ENCODE results near the gene TMEM185B.
"Not testable (repeated sequence)": the region's sequence is repeated elsewhere in the genome, so short reads cannot be mapped to it uniquely, and the experiment has no call there.

TMEM185B gene

DNA sequence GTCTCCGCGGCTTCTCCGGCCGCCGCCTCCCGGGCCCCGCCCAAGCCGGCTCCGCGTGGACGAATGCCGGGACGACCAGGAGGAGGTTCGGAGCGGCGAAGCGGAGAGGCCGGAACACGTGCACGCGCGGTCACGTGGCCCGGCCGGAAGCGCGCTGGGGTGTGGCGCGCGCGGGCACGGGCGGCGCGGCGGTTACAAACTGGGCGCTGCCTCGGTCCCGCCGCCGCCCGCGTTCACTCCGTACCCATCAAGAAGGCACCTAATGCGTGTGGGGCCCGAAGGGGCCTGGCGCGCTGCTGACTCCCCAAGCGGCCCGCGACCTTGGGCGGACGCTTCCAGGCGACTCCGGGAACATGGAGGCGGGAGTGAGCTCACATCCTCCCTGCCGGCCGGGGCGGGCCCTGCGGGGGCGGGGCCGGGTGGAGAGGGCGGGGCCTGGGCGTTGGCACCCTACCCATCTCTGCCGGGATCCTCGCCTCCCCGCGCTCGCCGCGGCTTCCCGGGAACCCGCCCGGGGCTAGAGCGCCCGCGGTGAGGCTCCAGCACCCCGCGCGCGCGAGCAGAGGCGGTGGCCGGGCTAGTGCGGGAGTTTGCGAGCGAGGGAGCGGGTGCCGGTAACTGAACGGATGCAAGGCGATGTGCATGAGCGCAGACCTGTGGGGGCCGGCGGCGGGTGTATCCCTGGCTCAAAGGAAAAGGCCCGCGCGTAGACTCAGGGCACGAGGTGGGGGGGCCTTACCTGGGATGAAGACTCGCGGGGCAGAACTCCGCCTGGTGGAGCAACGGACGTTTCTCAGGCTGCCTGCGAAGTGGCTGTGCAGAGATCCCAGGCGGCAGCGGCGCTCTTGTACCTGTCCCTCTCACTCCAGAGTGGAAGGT is at the start of gene TMEM185B:
TSS of gene TMEM185B (minus strand) at position 367 of the 879 bp plus-strand sequence. CDS start 424 bp downstream, outside the sequence.
- DNase-seq (ENCODE audit: low read depth) = peak; percentile 85

DNA sequence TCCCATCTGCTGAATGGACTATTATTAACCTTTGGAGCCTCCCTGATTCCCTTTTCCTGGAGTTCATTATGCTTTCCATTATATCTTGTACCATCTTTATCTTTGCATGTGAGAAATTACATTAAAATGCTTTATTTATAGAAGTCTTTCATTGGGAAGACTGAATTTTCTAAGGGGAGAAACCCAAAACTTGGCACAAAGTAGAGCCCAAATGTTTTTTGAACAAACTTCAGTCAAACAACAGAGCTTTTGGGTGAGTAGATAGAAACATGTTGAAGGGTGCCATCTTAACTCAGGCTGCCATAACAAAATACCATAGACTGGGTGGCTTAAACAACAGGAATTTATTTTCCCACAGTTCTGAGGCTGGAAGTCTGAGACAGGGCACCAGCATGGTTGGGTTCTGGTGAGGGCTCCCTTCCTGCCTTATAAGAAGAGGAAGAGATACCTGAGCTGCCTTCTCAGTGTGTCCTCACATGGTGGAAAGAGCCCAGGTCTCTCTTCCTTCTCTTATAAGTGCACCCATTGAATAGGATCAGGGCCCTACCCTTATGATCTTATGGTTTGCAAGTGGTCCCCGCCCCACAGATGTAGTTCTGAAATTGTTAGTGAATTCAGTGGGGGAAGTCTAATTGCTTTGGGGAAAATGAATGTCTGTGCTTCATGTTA is 48.6 kb upstream of the TMEM185B start:
- no peak for DNase-seq (ENCODE audit: low read depth)

DNA sequence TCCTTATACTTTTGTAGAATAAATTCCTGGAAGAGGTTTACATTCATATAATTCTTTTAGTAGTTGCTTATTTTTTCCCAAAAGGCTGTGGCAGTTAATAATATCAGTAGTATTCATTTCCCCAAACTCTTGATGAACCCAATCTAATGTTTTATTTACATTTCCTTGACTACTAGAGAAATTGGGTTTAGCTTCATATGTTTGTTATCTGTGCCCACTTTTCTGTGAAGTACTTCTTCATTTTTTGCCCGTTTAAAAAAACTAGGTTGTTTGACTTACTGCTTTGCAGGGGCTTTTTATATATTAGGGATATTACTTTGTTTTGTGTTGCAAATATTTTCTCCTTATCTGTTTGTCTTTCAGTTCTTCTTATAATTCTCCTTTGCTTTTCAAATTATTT is 46.6 kb upstream of the TMEM185B start:
- no peak for DNase-seq (ENCODE audit: low read depth)

DNA sequence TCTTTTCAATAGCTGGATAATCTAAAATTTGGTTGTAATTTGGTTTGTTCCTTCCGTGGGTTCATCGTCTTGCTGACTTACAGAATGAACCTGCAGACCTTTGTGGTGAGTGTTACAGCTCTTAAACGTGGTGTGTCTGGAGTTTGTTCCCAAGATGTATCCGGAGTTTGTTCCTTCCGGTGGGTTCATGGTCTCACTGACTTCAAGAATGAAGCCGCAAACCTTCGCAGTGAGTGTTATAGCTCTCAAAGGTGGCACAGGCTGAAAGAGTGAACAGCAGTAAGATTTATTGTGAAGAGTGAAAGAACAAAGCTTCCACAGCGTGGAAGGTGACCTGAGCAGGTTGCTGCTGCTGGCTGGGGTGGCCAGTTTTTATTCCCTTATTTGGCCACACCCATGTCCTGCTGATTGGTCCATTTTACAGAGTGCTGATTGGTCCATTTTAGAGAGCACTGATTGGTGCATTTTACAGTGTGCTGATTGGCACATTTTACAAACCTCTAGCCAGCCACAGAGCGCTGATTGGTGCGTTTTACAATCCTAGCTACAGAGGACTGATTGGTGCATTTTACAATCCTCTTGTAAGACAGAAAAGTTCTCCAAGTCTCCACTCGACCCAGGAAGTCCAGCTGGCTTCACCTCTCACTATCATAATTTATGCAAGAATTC is 46.0 kb upstream of the TMEM185B start:
- DNase-seq (ENCODE audit: low read depth) = no peak

DNA sequence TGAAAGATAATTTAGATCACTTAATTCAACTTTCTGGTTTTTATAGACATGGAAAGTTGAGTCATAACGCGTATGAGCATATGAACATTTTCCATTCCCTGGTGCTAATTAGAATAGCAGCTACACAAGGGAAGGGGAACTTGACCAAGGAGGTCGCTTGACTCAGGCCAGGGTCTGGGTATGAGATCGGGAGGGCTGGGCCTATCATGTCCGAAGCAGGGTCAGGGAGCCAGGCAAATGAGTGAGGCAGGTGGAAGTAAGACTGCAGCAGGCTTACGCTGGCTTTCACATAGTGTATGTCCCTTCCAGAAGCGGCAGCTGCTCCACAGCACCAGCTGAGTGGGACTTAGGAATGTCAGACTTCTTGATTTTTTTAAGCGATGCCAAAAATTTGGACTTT is 44.1 kb upstream of the TMEM185B start:
- no peak for DNase-seq (ENCODE audit: low read depth)

DNA sequence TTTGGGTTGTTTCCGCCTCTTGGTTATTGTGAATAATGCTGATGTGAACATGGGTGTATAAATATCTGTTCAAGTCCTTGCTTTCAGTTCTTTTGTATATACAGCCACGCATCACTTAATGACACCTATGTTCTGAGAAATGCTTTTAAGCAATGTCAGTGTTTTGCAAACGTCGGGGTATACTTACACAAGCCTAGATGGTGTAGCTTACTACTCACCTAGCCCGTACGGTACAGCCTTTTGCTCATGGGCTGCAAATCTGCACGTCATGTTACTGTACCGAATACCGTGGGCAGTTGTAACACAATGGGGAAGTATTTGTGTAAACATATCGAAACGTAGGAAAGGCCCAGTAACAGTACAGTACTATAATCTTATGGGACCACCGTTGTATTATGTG is 41.8 kb upstream of the TMEM185B start:
- DNase-seq (ENCODE audit: low read depth) = no peak

DNA sequence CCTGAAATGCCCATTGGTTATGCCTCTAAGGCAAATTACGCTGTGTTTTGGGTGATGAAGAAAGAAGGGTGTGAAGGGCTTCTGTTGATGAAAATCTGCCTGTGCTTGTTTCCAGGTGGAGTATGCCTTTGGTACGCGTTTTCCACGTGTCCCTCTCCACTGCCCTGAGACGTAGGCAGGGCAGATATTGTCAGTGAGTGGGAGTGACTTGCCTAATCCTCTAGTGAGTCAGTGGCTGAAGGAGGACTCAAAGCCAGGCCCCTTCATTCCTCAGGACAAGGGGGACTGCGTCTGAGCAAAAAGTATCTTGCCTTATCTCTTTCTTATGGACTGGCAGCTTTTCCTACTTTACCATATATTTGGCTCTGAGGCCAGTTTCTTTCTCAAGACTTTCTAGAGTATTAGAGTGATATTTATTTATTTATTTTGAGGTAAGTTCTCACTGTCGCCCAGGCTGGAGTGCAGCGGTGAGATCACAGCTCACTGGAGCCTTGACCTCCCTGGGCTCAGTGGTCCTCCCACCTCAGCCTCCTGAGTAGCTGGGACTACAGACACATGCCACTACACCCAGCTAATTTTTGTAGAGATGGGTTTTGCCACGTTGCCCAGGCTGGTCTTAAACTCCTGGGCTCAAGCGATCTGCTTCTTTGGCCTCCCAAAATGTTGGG is 39.7 kb upstream of the TMEM185B start:
- DNase-seq (ENCODE audit: low read depth) = no peak

DNA sequence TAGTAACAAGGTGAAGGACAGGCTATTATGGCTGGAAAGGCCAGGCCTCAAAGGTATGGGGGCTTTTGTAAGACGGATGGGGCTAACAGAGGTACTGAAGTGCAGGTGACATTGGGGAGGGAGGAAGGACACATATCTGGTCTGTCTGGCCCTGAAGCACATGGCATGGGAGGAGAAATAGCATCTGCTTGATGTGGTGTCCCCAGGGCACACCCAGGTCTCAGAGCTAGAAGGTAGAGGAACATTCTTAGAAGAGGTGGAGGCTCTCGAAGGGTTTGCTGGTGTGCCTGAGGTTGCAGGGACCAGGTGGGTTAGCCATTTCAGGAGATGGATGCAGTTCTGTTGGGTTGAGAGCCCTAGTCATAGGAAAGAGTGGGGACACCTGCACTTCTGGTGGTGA is 39.0 kb upstream of the TMEM185B start:
- no peak for DNase-seq (ENCODE audit: low read depth)

DNA sequence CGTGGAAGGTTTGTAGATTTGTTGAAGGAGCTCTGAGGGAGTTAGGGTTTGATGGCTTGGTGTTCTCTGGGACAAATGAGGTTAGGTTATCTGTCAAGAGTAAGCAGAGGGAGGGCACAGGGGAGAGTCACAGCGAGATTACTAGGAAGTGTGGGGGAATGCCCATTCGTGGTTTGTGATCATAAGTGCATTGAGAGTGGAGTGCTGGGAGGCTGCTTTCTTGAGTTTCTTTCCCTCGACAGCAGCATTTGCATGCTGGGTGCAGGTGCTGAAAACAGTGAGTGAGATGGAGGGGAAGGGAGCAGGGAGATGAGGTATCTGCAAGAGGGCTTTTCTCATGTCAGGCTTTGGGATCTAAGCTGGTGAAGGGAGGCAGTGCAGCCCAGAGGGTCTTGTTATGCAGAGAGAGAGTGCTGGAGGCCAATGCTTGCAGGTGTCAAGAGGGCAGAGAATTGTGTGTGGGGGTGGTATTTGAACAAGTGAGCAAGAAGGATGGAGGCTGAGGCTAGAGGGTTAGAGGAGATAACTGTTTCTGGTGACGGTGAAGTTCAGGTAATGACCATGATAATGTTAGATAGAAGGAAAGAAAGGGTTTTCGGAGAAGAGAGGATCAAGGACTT is 38.3 kb upstream of the TMEM185B start:
- no peak for DNase-seq (ENCODE audit: low read depth)

DNA sequence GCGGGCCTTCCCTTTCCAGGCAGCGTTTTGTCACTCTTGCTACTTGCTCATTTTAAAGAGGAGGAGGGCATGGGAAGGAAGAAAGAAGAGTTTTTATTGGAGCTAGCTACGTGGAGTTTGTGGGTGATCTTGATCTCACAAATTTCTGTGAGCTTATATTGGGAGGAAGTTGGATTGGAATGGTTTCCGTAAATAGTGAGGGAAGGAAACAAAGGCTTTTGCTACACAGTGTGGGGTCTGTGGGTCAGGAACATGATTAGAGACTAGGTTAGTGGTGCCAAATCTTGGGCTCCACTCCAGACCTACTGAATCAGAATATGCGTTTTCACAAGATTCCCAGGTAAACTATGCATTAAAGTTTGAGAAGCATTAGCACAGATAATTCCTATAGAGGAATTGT is 37.5 kb upstream of the TMEM185B start:
- no peak for DNase-seq (ENCODE audit: low read depth)

DNA sequence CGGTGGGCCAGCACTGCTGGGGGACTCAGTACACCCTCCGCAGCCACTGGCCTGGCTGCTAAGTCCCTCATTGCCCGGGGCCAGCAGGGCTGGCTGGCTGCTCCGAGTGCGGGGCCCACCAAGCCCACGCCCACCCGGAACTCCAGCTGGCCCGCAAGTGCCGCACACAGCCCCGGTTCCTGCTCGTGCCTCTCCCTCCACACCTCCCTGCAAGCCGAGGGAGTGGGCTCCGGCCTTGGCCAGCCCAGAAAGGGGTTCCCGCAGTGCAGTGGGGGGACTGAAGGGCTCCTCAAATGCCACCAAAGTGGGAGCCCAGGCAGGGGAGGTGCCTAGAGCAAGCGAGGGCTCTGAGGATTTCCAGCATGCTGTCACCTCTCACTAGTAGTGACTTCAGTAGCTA is 36.7 kb upstream of the TMEM185B start:
- DNase-seq (ENCODE audit: low read depth) = not testable (repeated sequence)

DNA sequence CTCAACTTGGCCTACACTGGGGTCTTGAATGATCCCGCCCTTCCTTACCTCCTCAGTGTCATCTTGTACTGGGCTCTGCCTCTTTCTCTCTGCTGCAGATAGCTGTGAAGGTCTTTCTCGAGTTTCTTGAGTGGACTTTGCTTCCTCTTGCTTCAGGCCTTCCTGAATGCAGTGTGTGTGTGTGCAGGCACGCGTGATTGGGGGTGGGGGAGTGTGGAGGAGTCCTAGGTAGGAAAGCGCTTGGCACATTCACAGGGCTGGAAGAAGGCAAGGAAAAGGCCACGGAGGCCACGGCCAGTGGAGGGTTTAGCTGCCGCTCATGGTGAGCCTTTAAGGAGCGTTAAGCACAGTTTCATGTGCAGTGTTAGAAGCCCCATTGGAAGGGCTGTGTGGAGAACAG is 35.0 kb upstream of the TMEM185B start:
- DNase-seq (ENCODE audit: low read depth) = no peak

DNA sequence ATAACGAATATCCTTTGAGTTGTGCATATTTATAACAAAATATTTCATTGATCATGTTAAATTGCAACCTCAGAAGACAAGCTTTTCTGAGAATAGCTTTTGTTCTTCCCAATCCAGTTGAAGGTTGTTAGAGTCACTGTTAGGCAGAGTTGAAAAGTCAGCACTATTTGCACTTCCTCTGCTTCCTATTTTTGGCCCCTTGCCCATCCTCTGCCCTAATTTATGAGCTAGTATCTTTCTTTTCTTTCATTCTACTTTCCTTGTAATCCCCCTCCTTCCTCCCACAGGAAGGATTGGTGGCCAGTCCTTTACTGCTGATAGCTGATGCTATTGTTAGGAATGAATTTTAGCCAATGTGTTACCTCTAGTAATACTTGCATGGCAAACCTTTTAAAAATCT is 34.3 kb upstream of the TMEM185B start:
- no peak for DNase-seq (ENCODE audit: low read depth)

DNA sequence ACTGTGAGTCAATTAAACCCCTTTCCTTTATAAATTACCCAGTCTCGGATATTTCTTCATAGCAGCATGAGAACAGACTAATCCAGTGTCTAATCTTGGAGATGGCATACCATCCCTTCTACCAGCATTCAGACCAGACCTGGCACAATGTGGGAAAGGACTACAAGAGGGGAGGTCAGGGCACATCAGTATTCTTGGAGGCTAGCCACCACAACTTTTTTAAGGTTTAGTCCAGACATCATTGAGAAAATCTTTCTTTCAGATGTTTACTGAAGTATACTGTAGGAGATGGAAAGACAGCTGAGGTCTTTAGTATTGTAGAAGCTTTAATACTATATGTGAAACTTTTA is 33.4 kb upstream of the TMEM185B start:
- no peak for DNase-seq (ENCODE audit: low read depth)

DNA sequence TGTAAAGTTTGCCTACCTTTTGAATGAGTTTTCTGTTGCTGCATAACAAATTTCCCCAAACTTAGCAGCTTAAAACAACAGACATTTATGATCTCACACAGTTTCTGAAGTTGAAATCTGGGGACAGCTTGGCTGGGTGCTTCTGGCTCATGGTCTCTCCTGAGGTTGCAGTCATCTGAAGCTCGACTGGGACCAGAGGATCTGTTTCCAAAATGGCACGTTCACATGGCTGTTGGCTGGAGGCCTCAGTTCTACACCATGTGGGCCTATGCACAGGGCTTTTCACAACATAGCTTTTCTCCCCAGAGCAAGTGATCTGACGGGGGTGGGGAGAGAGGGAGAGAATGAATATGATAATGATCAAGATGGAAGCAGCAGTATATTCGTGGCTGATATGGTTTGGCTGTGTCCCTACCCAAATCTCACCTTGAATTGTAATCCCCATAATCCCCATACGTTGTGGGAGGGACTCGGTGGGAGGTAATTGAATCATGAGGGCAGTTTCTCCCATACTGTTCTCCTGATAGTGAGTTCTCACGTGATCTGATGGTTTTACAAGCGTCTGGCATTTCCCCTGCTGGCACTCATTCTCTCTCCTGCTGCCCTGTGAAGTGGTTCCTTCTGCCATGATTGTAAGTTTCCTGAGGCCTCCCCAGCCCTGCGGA is 32.9 kb upstream of the TMEM185B start:
- DNase-seq (ENCODE audit: low read depth) = no peak

DNA sequence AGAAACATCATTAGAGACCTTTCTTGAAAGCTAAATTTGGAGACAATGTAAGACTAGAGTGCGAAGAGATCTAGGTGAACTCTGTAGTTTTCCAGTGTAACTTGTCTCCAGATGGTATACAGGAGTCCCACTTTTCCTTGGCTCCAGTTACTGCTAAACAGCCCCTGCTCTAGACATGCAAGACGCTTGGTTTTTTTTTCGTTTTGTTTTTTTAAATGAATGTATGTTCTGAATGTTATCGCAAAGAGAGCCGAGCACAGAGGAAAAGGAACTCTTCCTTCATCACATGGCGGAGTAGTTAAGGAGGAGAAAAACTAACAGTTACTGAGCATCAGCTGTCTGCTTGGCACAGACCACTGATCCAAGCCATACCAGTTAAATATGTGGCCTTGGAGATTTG is 31.9 kb upstream of the TMEM185B start:
- no peak for DNase-seq (ENCODE audit: low read depth)

DNA sequence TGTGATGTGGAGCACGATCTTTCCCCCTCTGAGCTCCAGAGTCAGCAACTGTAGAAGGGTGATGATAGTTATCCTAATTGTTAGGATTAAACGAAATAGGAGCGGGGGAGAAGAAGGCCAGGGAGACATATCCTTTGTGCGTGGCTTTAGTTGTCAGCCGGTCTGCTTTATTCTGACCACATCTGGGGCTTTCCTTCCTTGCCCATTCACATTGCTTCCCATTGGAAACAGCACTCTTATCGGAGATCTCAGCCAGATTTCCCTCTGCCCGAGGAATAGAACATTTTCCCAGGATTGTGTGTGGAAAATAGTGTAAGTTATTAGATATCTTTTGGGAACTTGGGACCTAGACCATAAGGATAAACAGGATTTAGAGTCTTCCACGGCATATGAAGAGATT is 31.0 kb upstream of the TMEM185B start:
- DNase-seq (ENCODE audit: low read depth) = no peak

DNA sequence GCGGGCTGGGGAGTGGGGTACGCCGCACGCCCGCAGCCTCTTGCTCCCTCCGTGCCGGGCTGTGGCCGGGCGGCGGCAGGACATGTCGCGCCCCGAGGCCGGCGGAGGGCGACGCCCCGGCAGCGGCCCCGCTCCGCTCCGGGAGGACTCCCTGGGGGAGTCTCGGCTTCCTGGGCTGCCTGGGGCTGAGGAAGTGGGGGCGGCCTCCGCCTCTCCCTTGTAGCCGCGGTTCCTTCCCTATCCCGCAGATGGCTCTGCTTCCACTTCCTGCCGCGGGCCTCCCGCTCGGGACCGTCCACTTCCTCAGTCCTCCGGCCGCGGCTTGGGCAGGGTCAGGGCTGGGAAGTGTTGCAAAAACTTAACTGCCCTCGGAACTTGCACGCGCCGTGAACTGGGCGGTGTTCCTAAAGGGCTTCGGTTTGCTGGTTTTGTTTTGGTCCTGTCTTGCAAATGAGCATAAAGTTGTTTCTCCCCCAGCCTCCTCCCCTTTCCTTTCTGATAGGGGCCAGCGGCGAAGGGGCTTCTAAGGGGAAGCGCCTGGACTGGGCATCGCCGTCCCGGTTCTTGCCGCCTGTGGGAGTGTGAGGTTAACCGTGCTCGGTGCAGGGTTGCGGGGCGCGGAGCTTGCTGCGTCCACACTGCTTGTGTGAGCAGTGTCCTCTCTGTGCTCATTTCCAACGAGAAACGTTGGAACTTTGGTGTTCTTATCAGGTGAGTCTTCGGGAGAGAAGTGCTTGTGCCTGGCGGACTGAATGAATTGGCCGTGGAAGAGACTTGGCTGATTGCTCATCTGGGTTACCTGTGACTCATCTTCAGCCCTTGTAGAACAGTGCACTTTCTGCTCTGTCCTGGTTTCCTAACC is 30.1 kb upstream of the TMEM185B start:
- DNase-seq (ENCODE audit: low read depth) = peak; percentile 19

DNA sequence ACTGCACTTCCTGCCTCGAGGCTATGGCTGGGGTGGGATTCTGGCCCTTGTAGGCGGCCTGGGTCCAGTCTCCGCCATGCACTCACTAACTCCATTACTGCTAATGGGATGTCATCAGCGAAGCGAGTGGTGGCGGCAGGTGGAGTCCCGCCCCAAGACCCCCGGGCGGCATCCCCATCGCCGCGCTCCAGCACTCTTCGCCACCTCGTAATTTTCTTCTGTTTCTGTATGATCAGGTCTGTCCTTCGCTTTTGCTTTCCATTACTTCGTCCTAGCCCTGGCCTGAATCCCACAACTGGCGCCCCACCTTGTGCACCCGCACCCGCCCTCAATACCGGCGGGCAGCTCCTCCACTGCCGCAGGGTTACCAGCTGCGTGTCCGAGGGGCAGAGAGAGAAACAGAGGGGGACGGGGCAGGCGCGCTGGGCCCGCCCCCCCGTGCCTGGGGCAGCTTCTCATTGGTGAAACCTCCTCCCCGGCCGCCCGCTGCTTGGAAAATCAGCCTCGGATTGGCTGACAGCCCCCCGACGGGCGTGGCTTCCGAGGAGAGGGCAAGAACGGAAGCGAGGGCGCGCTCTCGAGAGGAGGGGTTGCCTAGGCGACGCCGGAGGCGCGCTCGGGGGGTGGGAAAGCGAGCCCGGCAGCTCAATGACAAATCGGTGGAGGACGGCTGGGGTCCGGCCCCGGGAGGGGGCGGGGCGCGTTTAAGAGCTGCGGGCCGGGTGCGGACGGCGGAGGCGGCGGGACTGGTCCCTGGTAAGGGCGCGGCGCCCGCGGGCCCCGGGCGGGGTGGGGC is 29.2 kb upstream of the TMEM185B start, which contains the start of gene RALB:
TSS of gene RALB (plus strand) at position 628 of the 796 bp plus-strand sequence. CDS start 25,813 bp downstream, outside the sequence.
- DNase-seq (ENCODE audit: low read depth) = peak; percentile 99

DNA sequence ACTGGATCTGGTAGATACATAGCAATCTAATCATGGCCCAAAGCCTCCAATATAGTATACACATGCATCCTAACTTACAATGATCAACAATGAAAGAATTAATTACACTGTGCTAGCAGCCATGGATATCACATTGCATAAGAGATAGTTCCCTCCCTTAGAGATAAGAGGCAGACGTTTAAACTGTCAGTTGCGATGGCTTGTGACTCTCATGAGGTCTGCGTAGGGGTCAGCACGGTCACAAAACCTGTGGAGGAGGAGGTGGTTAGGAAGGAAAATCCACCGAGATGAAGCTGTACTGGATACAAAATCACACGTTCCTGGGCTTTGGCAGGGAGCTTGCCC is 28.7 kb upstream of the TMEM185B start:
- no peak for DNase-seq (ENCODE audit: low read depth)
